ENCODE data around the gene METAP2.

- TF ChIP-seq CTCF (IDR thresholded peaks at IDR 0.05): no peak
- no peak for TF ChIP-seq ZFX (IDR thresholded peaks at IDR 0.05; ENCODE audit: borderline replicate concordance)
Observed at GRCh38 chr12:95546491-95546813, 72.5 kb downstream of the METAP2 start.

Data from 22Rv1 (cell line).